Measurements from ENCODE around the gene ZBTB1.
"Not testable (repeated sequence)": the region's sequence is repeated elsewhere in the genome, so short reads cannot be mapped to it uniquely, and the experiment has no call there.

ZBTB1 gene

GRCh38 chr14:64501411-64502171, 3.0 kb upstream of the ZBTB1 start:
- no peak for FAIRE-seq

- FAIRE-seq, result no peak
Measured at GRCh38 chr14:64502456-64502855, 2.1 kb upstream of the ZBTB1 start.

DNA sequence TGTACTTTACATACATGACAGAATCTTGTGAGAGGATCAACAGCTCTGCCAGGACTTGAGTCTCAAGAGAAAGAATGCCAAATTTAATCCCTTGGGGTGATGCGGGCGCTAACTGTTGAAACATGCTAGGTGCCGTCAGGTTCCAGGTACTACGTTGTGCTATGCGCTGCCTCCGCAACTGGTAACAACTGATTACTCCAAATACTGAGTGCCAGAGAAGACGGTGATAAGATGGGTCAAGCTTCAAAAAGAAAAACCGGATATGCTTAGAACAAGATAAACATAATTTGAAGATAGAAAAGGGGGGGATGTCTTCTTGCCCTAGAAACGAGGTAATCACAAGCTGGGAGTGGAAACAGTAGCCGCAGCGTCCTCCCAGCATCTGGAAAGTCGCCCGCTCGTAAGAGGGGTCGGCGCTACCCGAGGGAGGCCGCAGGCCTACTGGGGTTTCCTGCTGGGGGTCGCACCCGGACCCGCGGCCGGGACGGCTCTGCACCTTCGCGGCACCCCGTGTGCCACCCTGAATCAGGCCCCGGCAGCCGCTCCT, 1.6 kb upstream of the ZBTB1 start:
- no peak for FAIRE-seq

DNA sequence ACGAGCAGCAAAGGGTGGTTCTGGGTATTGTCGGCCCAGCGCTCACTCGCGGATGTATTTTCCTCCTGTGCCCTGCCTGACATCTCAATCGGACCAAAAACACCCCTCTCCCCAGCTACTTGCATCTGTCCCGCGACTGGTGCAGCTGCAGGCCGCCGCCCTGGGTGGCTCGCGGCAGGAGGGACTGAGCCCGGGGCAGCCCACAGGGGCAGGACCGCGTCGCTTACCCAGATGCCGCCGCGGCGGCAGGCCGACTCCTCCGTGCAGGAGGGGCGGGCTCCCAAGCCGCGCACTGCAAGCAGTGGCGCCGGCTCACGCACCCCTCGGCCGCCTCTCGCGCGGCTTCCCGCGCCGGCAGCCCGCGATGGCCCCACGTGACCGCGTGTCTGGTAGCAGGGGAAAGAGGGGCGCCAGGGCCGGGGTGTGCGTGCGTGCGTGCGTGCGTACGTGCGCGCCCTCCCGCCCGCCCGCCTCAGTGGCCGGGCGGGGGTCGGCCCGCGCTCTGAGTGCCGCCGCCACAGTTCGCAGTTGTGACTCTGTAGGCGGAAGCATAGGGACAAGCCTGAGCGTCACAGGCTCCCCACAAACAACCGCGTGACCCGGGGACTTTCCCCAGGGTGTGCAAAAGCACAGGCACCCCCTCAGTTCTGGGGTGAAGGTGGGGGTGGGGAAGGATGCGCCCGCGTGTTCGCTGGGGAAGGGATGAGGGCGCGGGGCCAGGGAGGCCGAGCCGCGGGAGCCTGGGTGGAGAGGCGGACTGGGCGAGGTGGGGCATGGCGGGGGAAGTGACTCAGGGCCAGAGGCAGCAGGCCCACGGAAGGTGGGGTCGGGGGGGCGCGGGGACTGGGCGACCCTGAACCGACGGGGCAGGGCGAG, 898 bp upstream of the ZBTB1 start, which contains the start of gene ZBTB25:
TSS of gene ZBTB25 (minus strand) at position 405 of the 876 bp plus-strand sequence. CDS start 13,305 bp downstream, outside the sequence.
- FAIRE-seq, result no peak

DNA sequence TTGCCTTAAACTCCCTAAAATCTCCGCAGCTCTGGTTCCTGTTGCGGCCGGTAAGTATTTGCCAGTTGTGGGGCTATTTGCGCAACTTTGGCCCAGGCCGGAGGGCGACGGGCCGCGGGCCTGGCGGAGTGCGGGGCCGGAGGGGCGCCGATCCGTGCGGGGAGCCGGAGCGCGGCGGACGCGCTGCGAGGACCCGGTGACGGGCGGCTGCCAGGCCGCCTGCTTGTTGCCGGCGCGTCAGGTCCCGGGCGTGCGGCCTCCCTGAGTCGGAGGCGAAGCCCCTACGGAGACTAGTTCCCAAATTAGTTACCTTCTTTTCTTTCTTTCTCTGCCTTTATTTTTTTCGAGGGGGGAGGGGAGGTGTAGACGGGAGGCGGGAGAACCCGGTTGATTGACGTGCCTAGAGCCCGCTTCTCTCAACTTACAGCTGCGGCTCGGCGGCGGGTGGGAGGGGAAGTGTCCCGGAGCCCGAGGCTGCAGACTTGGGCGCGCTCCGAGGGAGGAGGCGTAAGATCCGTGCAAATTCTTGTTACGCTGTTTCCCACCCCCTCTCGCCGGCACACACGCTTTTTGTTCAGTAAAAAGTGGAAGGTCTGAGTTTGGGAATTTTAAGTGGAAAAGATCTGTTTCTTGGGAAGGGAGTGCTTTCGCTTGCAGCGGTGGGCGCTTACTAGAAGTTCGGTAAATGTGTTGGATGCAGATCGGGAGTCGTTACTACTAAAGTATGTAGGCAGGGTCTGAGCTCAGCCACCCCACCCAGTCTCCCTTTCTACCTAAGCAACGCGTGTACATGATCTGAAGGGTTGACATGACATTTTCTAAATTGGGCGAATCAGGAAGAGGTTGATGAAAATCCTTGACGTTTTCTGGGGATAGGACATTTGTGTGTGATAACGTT, 576 bp downstream of the ZBTB1 start:
- FAIRE-seq, result no peak

DNA sequence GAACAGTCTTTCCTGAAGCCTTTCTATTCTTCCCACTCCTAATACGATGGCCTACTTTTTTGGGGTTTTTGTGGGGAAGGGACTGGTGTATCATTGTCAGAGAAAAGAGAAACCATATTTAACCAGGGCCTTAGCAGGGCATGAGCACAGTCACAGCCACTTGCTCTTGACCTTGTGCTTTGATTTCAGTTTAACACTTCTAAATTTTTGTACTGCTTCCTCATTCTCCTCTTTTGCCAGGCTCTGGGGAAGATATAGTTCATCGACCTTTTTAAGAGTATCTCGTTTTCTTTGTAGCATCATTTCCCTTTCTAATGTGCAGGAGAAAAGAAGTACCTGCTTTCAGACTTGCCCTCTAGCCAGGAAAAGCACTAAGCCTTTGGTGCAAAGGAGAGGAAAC, 2.2 kb downstream of the ZBTB1 start:
- no peak for FAIRE-seq

GRCh38 chr14:64507376-64508156, 3.0 kb downstream of the ZBTB1 start:
- no peak for FAIRE-seq

- FAIRE-seq, result no peak
Measured at GRCh38 chr14:64508215-64508776, 3.7 kb downstream of the ZBTB1 start.

- FAIRE-seq, result no peak
Measured at GRCh38 chr14:64509036-64509435, 4.5 kb downstream of the ZBTB1 start.

DNA sequence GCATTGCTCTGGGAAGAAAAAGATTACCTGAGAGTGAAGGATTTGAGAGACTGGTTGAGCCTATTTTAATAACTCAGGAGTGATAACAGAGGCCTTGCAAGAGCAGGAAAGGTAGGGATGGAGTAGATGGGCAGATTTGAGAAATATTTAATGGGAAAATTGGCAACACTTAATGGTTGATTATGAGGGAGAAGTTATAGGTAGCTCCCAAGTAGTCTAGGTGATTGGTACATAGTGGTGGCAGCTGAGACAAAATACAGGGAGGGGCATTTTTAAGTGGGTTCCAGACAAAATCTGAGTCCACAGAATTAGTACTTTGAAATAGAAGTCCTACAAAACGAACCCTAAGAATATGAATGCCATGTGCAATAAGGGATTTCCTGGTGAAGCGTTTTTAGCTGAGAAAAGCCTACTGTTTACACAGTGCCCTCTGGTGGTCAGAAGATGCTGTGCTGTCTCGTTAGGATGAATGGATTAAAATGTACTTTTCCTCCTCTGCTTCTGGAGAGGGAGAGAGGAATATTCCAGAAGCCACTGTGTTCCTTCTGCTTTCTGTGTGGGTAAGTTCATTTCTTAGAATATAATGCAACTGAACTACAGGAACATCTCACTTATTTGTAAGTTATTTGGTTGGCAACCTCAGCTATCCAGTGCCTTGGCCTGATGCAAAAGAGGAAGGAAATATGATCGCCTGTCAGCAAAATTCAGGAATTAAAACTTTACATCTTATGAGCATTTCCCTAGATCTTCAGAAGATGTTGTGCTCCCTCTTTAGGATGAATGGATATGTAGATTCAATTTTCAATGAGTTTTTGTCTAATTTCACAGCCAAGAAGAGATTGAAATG, 6.5 kb downstream of the ZBTB1 start:
- FAIRE-seq, result no peak

- FAIRE-seq, result no peak
Measured at GRCh38 chr14:64513271-64513670, 8.7 kb downstream of the ZBTB1 start.

DNA sequence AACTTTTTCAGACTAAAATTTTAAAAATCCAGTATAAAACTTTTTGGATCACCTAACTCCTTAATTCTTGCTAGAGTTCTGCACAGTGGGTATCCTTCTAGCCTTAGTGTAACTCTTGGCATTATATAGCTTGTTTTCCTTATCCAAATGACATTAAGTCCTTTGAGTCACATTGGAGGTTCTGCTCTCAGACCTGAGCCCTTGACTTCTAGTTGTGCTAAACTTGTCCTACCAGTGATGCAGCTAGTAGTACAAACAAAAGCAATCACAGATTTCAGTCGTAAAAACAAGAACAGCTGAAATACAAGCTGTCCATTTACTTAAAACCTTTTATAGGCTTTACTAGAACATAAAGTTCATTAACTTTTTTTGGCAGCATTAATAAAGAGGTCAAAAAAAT, 10.5 kb downstream of the ZBTB1 start:
- no peak for FAIRE-seq

- FAIRE-seq, result no peak
Measured at GRCh38 chr14:64516969-64517368, 12.4 kb downstream of the ZBTB1 start.

DNA sequence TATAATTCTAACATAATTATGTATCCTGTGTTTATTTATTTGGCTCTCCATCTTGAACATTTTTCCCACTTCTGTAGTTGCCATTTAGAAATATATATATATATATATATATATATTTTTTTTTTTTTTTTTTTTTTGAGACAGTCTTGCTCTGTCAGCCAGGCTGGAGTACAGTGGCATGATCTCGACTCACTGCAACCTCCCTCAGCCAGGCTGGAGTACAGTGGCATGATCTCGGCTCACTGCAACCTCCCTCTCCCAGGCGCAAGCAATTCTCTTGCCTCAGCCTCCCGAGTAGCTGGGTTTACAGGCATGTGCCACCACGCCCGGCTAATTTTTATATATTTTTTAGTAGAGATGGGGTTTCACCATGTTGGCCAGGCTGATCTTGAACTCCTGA, 13.1 kb downstream of the ZBTB1 start:
- not testable (repeated sequence) for FAIRE-seq

- no peak for FAIRE-seq
Measured at GRCh38 chr14:64518229-64518628, 13.7 kb downstream of the ZBTB1 start.

GRCh38 chr14:64520699-64521098, 16.1 kb downstream of the ZBTB1 start:
- FAIRE-seq, result no peak

GRCh38 chr14:64522591-64523355, 18.2 kb downstream of the ZBTB1 start:
- FAIRE-seq, result no peak

DNA sequence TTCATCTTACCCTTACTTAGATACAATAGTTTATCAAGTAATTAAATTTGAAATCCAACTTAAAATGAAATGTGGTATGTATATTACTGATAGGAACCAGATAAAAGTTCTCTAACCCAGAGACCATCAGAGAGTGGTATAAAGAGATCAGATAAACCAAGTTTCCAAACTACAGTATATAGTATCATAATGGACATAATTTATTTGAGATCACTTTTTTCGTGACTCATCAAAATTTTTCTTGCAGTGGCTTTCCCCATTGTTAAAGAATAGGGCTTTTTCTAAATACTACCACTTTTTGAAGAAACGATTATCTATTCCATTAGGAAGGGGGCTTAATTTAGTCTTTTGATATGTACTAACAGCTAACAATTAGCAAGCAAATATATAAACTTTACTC, 20.8 kb downstream of the ZBTB1 start:
- no peak for FAIRE-seq

DNA sequence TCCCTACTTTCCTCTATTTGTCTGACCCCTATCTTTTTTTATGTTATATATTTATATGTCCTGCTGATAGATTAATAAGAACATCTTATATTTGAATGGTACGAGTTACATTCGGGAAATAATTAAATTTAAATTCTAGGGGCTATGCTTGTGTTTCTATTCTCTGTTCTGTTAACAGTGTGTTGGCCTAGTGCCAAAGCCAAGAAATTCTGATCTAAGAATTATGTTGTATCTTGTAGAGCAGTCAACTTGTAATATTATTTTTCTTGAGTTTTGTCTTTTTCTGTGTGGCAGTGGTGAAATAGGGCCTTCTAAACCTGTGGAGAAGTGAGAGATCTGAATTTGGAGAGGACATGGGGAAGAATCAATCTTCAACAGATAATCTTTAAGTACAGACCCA, 27.0 kb downstream of the ZBTB1 start:
- no peak for FAIRE-seq

Measured in colon (tissue), 2 donors.